Measurements from ENCODE around the gene SMIM33. TPM values are rescaled to one million over a fixed set of nuclear protein-coding genes. Genes with fewer than 3 reads are reported as not detected.
A peak's percentile ranks its signal among the peaks of the same experiment; 100 is the strongest.
"Not testable (repeated sequence)": the region's sequence is repeated elsewhere in the genome, so short reads cannot be mapped to it uniquely, and the experiment has no call there.

The SMIM33 gene
- total RNA-seq, 1 donor from 2014 or later: not detected

DNA sequence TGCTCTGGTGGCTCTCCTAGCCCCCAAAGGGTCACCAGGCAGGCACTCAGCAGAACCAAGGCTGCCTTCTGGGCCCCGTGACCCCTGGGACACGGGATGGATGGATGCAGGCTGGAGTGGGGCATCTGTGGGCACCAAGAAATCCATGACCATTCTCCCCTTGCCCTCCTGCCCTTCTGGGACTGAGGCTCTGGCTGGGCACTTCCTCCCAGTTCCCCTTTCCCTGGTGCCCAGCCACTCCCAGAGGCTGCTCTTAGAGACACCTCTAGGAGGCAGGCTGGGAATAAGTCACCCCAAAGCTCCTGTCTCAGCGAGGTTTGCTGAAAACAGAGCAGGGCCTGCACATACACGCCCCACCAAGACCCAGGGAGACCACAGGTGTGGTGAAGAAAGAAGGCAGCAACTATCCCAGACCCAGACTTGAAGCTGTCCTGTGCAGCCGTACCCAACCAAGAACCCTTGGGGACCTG is 10.8 kb downstream of the SMIM33 start:
- peaks cover 17 to 39% (median 19%) of the 10 kb centered on the region in 3 donors for H3K4me1 ChIP-seq (ENCODE audit: control insufficient read depth in 3 of 3, insufficient read depth in 3 of 3, low read length in 3 of 3)
- peak overlapping the region; percentile 74 to 78 (median 75) for H3K4me3 ChIP-seq (ENCODE audit: low read length in 3 of 3)

DNA sequence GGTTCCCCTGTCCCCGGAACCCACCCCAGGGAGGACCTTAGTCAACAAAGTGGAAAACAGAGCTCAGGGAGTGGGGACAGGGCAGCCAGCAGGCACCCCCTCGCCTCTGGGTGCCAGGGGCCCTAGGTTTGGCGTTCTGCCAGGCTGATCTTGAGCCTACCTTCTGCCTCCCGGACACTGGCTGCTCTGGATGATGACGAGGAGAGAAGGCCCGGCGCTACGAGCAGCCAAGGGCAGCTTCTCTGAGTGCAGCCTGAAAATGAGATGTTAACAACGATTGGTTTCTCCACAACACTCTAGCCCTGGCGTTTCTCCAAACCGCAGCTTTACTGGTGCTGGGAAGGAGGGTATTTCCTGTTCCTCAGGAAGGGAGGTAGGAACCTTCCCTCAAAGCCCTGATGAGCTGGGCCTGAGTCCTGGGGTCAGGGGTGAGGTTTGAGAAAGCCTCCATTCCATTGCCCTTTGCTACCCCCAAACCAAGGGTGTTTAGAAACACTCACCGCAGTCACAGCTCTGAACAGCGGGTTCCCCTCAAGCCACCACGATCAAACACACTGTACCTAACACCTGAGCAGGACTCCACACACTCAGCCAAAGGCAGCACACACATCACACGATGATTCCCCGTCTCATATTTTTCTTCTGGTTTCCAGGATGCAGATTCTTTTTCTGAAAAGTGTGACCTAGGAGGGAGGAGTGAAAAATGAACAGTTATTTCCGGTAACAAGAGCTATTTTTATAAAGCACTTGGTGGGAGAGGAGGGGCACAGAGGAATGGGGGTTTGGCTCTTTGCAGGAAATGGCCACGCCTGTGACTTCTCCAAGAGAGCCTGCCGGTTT is 11.5 kb downstream of the SMIM33 start, which contains the start of gene STING1:
Gene STING1, minus strand, starts transcription at position 709 of the 840 bp plus-strand sequence. CDS start 1,054 bp downstream, outside the sequence.
- Histone ChIP-seq H3K4me3 (ENCODE audit: low read length in 3 of 3) (peak within 1 kb of the TSS; percentile 74 to 78 (median 75)), H3K36me3 (ENCODE audit: control insufficient read depth in 3 of 3, insufficient read depth in 3 of 3, low read length in 3 of 3) (peaks cover 7 to 11% (median 7%) of the 10 kb centered on the region in 3 donors), H3K4me1 (ENCODE audit: control insufficient read depth in 3 of 3, insufficient read depth in 3 of 3, low read length in 3 of 3) (peaks cover 17 to 40% (median 19%) of the 10 kb centered on the region in 3 donors), H3K27me3 (ENCODE audit: control insufficient read depth in 3 of 3, insufficient read depth in 3 of 3, low read length in 3 of 3) (no peaks in the 10 kb centered on the region), H3K27ac (ENCODE audit: low read depth, low read length) (peak within 1 kb of the TSS; percentile 96), H3K9ac (ENCODE audit: low read depth in 1 of 3, low read length in 3 of 3) (peak within 1 kb of the TSS; percentile 79 to 89 (median 81)), H3K9me3 (ENCODE audit: control insufficient read depth in 3 of 3, low read length in 3 of 3) (no peaks in the 10 kb centered on the region)

More for the DNA sequence above, 10.8 kb downstream of the SMIM33 start:
- peak overlapping the region; percentile 96 for H3K27ac ChIP-seq (ENCODE audit: low read depth, low read length)
- peak overlapping the region; percentile 79 to 89 (median 81) for H3K9ac ChIP-seq (ENCODE audit: low read depth in 1 of 3, low read length in 3 of 3)
- H3K9me3 ChIP-seq (ENCODE audit: control insufficient read depth in 3 of 3, low read length in 3 of 3): no peaks in the 10 kb centered on the region
- no peaks in the 10 kb centered on the region for H3K27me3 ChIP-seq (ENCODE audit: control insufficient read depth in 3 of 3, insufficient read depth in 3 of 3, low read length in 3 of 3)
- H3K36me3 ChIP-seq (ENCODE audit: control insufficient read depth in 3 of 3, insufficient read depth in 3 of 3, low read length in 3 of 3): peaks cover 7 to 14% (median 7%) of the 10 kb centered on the region in 3 donors

DNA sequence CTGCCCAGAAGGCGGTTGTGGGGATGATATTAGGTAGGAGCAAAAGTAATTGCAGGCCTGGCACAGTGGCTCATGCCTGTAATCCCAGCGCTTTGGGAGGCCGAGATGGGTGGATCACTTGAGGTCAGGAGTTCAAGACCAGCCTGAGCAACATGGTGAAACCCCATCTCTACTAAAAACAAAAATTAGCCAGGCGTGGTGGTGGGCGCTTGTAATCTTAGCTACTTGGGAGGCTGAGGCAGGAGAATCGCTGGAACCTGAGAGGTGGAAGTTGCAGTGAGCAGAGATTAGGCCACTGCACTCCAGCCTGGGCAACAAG is 12.0 kb downstream of the SMIM33 start:
- H3K27ac ChIP-seq (ENCODE audit: low read depth, low read length): peak overlapping the region; percentile 96
- not testable (repeated sequence) for H3K4me3 ChIP-seq (ENCODE audit: low read length in 3 of 3); H3K9ac ChIP-seq (ENCODE audit: low read depth in 1 of 3, low read length in 3 of 3); H3K27me3 ChIP-seq (ENCODE audit: control insufficient read depth in 3 of 3, insufficient read depth in 3 of 3, low read length in 3 of 3); H3K9me3 ChIP-seq (ENCODE audit: control insufficient read depth in 3 of 3, low read length in 3 of 3); H3K36me3 ChIP-seq (ENCODE audit: control insufficient read depth in 3 of 3, insufficient read depth in 3 of 3, low read length in 3 of 3)
- H3K4me1 ChIP-seq (ENCODE audit: control insufficient read depth in 3 of 3, insufficient read depth in 3 of 3, low read length in 3 of 3): peaks cover 17 to 38% (median 19%) of the 10 kb centered on the region in 3 donors

DNA sequence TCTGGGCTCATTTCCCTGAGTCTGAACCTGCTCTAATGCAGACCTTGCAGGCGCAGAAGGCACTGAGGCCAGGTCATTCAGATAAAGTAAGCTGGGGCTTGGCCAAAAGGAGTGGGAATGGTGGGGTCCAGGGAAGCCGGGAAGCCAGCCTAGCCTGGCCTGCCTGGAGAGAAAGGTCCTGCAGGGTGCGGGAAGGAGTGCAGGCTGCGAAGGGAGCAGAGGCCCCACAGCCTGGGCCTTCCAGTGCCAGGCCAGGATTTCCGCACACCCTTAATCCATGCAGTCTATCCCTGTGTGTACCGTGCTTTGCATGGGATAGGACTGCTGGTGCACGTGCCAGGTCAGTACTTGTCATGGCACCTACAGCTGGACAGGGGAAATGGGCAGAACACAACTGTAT is 15.4 kb downstream of the SMIM33 start:
- Histone ChIP-seq H3K27ac (ENCODE audit: low read depth, low read length) (no peak overlapping the region), H3K4me1 (ENCODE audit: control insufficient read depth in 3 of 3, insufficient read depth in 3 of 3, low read length in 3 of 3) (peaks cover 13 to 28% (median 13%) of the 10 kb centered on the region in 3 donors), H3K27me3 (ENCODE audit: control insufficient read depth in 3 of 3, insufficient read depth in 3 of 3, low read length in 3 of 3) (no peaks in the 10 kb centered on the region), H3K9ac (ENCODE audit: low read depth in 1 of 3, low read length in 3 of 3) (no peak overlapping the region), H3K4me3 (ENCODE audit: low read length in 3 of 3) (no peak overlapping the region), H3K9me3 (ENCODE audit: control insufficient read depth in 3 of 3, low read length in 3 of 3) (no peaks in the 10 kb centered on the region), H3K36me3 (ENCODE audit: control insufficient read depth in 3 of 3, insufficient read depth in 3 of 3, low read length in 3 of 3) (no peaks in the 10 kb centered on the region)

DNA sequence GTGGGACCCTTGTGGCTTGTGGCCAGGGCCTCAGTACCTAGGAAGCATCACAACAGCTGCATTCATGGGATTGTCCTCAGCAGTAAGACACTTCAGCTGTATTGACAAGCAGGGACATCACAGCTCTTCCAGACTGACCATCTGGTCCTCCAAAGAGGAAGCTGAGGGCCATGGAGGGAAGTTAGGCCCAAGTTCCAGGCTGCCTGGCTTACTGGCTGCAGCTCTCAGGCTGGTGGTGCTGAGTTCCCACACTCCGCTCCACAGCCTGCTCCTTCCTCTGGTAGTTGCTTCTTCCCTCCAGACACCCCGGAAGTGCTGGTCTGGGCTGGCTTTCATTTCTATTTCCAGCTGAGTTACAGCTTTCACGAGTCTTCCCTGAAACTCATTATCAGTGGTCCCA is 17.5 kb downstream of the SMIM33 start:
- Histone ChIP-seq H3K4me1 (ENCODE audit: control insufficient read depth in 3 of 3, insufficient read depth in 3 of 3, low read length in 3 of 3) (peaks cover 7 to 20% (median 12%) of the 10 kb centered on the region in 3 donors), H3K36me3 (ENCODE audit: control insufficient read depth in 3 of 3, insufficient read depth in 3 of 3, low read length in 3 of 3) (no peaks in the 10 kb centered on the region), H3K9me3 (ENCODE audit: control insufficient read depth in 3 of 3, low read length in 3 of 3) (no peaks in the 10 kb centered on the region), H3K9ac (ENCODE audit: low read depth in 1 of 3, low read length in 3 of 3) (no peak overlapping the region), H3K27me3 (ENCODE audit: control insufficient read depth in 3 of 3, insufficient read depth in 3 of 3, low read length in 3 of 3) (no peaks in the 10 kb centered on the region), H3K27ac (ENCODE audit: low read depth, low read length) (no peak overlapping the region), H3K4me3 (ENCODE audit: low read length in 3 of 3) (no peak overlapping the region)

DNA sequence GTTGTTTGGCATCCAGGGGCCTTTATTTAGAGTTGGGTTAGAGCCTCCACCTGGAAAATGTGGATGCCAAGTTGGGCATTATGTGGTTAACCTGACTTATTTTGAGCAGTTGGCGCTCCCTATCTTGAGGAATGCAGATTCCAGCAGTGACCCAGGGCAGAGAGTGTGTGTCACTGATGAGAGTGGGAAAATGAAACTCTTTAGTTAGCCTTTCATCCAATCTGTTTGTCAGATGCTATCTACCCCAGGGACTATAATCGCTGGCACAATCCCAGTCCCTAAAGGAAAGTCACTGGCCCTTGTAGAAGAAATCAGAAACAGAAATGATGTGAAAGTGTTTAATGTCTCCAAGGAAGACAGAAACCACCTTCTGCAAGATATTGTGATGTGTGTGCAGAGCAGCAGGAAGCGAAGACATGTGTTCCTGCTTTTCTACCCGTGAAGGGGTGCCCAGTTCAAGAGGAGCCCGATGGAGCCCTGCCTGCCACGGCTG is 21.9 kb downstream of the SMIM33 start:
- H3K27me3 ChIP-seq (ENCODE audit: control insufficient read depth in 3 of 3, insufficient read depth in 3 of 3, low read length in 3 of 3): no peaks in the 10 kb centered on the region
- H3K36me3 ChIP-seq (ENCODE audit: control insufficient read depth in 3 of 3, insufficient read depth in 3 of 3, low read length in 3 of 3): no peaks in the 10 kb centered on the region
- H3K4me1 ChIP-seq (ENCODE audit: control insufficient read depth in 3 of 3, insufficient read depth in 3 of 3, low read length in 3 of 3): peaks cover 7 to 19% (median 7%) of the 10 kb centered on the region in 3 donors
- peak overlapping the region in 1 of 3 donors; percentile 6 for H3K4me3 ChIP-seq (ENCODE audit: low read length in 3 of 3)
- H3K9me3 ChIP-seq (ENCODE audit: control insufficient read depth in 3 of 3, low read length in 3 of 3): no peaks in the 10 kb centered on the region
- peak overlapping the region; percentile 0 for H3K27ac ChIP-seq (ENCODE audit: low read depth, low read length)
- H3K9ac ChIP-seq (ENCODE audit: low read depth in 1 of 3, low read length in 3 of 3): peak overlapping the region in 2 of 3 donors; percentile 0 to 50

DNA sequence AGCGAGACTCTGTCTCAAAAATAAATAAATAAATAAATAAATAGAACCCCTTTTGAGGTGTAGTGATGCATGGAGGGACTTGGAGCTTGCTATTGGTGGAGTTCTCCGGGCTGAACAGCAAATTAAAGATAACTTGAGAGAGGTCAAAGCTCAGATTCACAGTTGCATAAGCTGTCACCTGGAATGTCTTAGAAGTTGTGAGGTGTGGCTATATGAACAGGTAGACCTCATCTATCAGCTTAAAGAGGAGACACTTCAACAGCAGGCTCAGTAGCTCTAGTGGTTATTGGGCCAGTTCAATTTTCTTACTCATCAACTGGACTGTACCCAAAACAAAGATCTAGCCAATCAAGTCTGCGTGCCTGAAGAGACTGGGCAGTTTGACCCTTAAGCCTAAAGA is 23.5 kb downstream of the SMIM33 start:
- H3K9ac ChIP-seq (ENCODE audit: low read depth in 1 of 3, low read length in 3 of 3): no peak overlapping the region
- H3K36me3 ChIP-seq (ENCODE audit: control insufficient read depth in 3 of 3, insufficient read depth in 3 of 3, low read length in 3 of 3): no peaks in the 10 kb centered on the region
- H3K4me3 ChIP-seq (ENCODE audit: low read length in 3 of 3): no peak overlapping the region
- H3K27ac ChIP-seq (ENCODE audit: low read depth, low read length): no peak overlapping the region
- H3K9me3 ChIP-seq (ENCODE audit: control insufficient read depth in 3 of 3, low read length in 3 of 3): no peaks in the 10 kb centered on the region
- peaks cover 7 to 19% (median 7%) of the 10 kb centered on the region in 3 donors for H3K4me1 ChIP-seq (ENCODE audit: control insufficient read depth in 3 of 3, insufficient read depth in 3 of 3, low read length in 3 of 3)
- H3K27me3 ChIP-seq (ENCODE audit: control insufficient read depth in 3 of 3, insufficient read depth in 3 of 3, low read length in 3 of 3): no peaks in the 10 kb centered on the region

DNA sequence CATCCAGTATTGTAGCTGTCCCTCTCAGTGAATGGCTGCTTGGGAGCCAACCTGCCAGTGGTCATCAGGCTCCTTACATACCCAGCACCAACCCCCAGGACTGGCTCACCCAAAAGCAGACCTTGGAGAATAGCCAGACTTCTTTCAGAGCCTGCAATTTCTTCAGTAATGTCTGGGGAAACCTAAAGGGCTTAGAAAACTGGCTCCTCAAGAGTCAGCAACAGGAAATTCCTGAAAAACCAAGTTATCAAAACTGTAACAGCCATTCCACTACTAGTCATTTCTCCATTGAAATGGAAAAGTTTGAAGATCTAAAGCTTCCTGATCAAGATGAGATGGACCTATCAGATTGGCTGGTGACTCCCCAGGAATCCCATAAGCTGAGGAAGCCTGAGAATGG is 24.0 kb downstream of the SMIM33 start:
- H3K4me3 ChIP-seq (ENCODE audit: low read length in 3 of 3): no peak overlapping the region
- H3K9ac ChIP-seq (ENCODE audit: low read depth in 1 of 3, low read length in 3 of 3): no peak overlapping the region
- no peaks in the 10 kb centered on the region for H3K27me3 ChIP-seq (ENCODE audit: control insufficient read depth in 3 of 3, insufficient read depth in 3 of 3, low read length in 3 of 3)
- H3K36me3 ChIP-seq (ENCODE audit: control insufficient read depth in 3 of 3, insufficient read depth in 3 of 3, low read length in 3 of 3): no peaks in the 10 kb centered on the region
- peaks cover 7 to 19% (median 7%) of the 10 kb centered on the region in 3 donors for H3K4me1 ChIP-seq (ENCODE audit: control insufficient read depth in 3 of 3, insufficient read depth in 3 of 3, low read length in 3 of 3)
- H3K27ac ChIP-seq (ENCODE audit: low read depth, low read length): no peak overlapping the region
- no peaks in the 10 kb centered on the region for H3K9me3 ChIP-seq (ENCODE audit: control insufficient read depth in 3 of 3, low read length in 3 of 3)

DNA sequence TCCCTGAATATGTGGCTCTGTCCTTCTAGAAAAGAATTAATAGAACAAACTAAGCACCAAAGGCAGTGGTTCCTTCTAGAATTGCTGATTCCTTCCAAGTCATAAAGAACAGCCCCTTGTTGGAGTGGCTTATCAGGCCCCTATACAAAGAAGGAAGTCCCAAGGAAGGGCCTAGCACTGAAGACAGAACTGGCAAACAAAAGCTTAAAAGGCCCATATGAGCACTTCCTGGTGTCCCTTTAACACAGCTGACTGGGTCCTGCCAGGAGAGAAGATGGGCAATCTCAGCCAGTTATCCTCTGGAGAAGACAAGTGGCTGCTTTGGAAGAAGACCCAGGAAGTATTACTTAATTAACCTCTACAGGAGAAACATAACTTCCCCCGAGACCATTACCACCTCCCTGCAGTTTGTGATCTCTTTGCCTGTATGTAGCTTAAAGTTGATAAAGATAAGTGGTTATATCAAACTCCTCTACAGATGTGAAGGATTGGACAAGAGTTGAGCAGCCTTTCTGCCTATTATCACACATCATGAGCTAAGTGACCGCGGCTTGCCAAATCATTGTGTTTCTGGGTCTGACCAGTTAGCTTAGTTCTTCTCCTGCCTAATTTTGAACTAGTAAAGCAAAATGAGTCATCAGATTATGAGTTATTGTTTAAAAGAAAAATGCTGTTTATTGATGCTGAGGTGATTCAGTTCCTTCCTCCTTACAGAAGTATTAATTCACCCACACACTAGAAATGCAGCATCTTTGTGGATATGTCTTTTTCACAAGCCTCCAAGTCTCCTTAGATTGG is 25.0 kb downstream of the SMIM33 start:
- H3K4me3 ChIP-seq (ENCODE audit: low read length in 3 of 3): no peak overlapping the region
- peaks cover 7 to 19% (median 7%) of the 10 kb centered on the region in 3 donors for H3K4me1 ChIP-seq (ENCODE audit: control insufficient read depth in 3 of 3, insufficient read depth in 3 of 3, low read length in 3 of 3)
- no peak overlapping the region for H3K9ac ChIP-seq (ENCODE audit: low read depth in 1 of 3, low read length in 3 of 3)
- no peaks in the 10 kb centered on the region for H3K27me3 ChIP-seq (ENCODE audit: control insufficient read depth in 3 of 3, insufficient read depth in 3 of 3, low read length in 3 of 3)
- H3K9me3 ChIP-seq (ENCODE audit: control insufficient read depth in 3 of 3, low read length in 3 of 3): no peaks in the 10 kb centered on the region
- H3K36me3 ChIP-seq (ENCODE audit: control insufficient read depth in 3 of 3, insufficient read depth in 3 of 3, low read length in 3 of 3): no peaks in the 10 kb centered on the region
- H3K27ac ChIP-seq (ENCODE audit: low read depth, low read length): no peak overlapping the region
